H1 (cell line): ENCODE results near the gene WDR54. TPM values are rescaled to one million over a fixed set of nuclear protein-coding genes. Genes with fewer than 3 reads are reported as not detected.
A peak's percentile ranks its signal among the peaks of the same experiment; 100 is the strongest.

ENCODE experiments used
- CTCF ChIA-PET: fragments of 300-600 bp; sonication (Branson Sonifier 250); formaldehyde crosslinking; loops from one replicate; lab custom pipeline; 2021; ENCODE audit not compliant: partially characterized antibody; lab: Charles Lee
- POLR2A ChIA-PET: fragments of 300-600 bp; sonication (Branson Sonifier 250); formaldehyde crosslinking; loops from one replicate; lab custom pipeline; 2021; ENCODE audit warnings: inconsistent platforms; ENCODE audit not compliant: partially characterized antibody; lab: Charles Lee
- DNase-seq, 2 experiments: peaks; one replicate each; pipeline versions ENCODE4 v3.0.0 to v3.0.0-alpha.2; 2010 to 2022; ENCODE audit warnings: low spot score in 2 of 2, low read depth in 1 of 2, mixed read lengths in 1 of 2
- FAIRE-seq: peaks from 2 replicates; lab custom pipeline; 2011; peaks lifted over from hg19 to GRCh38; lab: Jason Lieb, UNC
- H2AFZ ChIP-seq: 2 replicates; pipeline ENCODE4 v1.8.1; 2012; ENCODE audit warnings: low read length, inconsistent platforms
- H2AK5ac ChIP-seq: 2 replicates; pipeline ENCODE4 v1.6.1; 2013; ENCODE audit warnings: low read depth, low read length
- H2BK120ac ChIP-seq: replicated peaks from 2 replicates; pipeline ENCODE3; 2013; ENCODE audit warnings: low read depth, low read length, inconsistent platforms
- H2BK12ac ChIP-seq: 2 replicates; pipeline ENCODE4 v1.6.1; 2013; ENCODE audit warnings: low read depth, low read length
- H2BK15ac ChIP-seq: 2 replicates; pipeline ENCODE4 v1.6.1; 2013; ENCODE audit warnings: low read length
- H2BK20ac ChIP-seq: 2 replicates; pipeline ENCODE4 v1.6.1; 2013; ENCODE audit warnings: low read length
- H2BK5ac ChIP-seq: 2 replicates; pipeline ENCODE4 v1.6.1; 2013; ENCODE audit warnings: low read depth, low read length
- H3K14ac ChIP-seq: 2 replicates; pipeline ENCODE4 v1.6.1; 2013; ENCODE audit warnings: inconsistent platforms; ENCODE audit not compliant: insufficient read length
- H3K18ac ChIP-seq: 2 replicates; pipeline ENCODE4 v1.6.1; 2013; ENCODE audit warnings: low read length; ENCODE audit errors: extremely low read depth
- H3K23ac ChIP-seq: 2 replicates; pipeline ENCODE4 v1.6.1; 2013; ENCODE audit warnings: inconsistent platforms; ENCODE audit not compliant: insufficient read length
- H3K23me2 ChIP-seq: 2 replicates; pipeline ENCODE4 v1.6.1; 2013; ENCODE audit warnings: low read depth, low read length
- H3K27ac ChIP-seq: 2 replicates; pipeline ENCODE4 v1.6.1; 2011; ENCODE audit warnings: low read depth, low read length, inconsistent platforms
- H3K27me3 ChIP-seq, 4 experiments: replicated peaks in 1 of 4; 1 replicate in 1 of 4; 2 replicates in 3 of 4; pipeline versions ENCODE4 v1.6.1 to v1.8.1; 2011 to 2013; ENCODE audit warnings: low read length in 3 of 4, mild to moderate bottlenecking in 3 of 4, inconsistent platforms in 2 of 4, mixed read lengths in 2 of 4, moderate library complexity in 1 of 4; ENCODE audit not compliant: control insufficient read depth in 3 of 4, insufficient read depth in 3 of 4; ENCODE audit errors: extremely low read depth in 1 of 4
- H3K36me3 ChIP-seq, 4 experiments: 2 replicates each; pipeline versions ENCODE4 v1.6.1 to v1.8.1; 2011 to 2013; ENCODE audit warnings: mild to moderate bottlenecking in 4 of 4, low read length in 3 of 4, moderate library complexity in 2 of 4, control low read depth in 1 of 4, inconsistent platforms in 1 of 4; ENCODE audit not compliant: insufficient read depth in 4 of 4, control insufficient read depth in 2 of 4
- H3K4ac ChIP-seq: replicated peaks from 2 replicates; pipeline ENCODE3; 2013; ENCODE audit warnings: low read length, low read depth, mixed read lengths, inconsistent platforms; ENCODE audit not compliant: insufficient read length
- H3K4me1 ChIP-seq, 4 experiments: replicated peaks in 1 of 4; 1 replicate in 1 of 4; 2 replicates in 3 of 4; pipeline versions ENCODE4 v1.6.1 to v1.8.1; 2011 to 2013; ENCODE audit warnings: low read length in 3 of 4, inconsistent platforms in 2 of 4, mixed read lengths in 1 of 4; ENCODE audit not compliant: insufficient read depth in 4 of 4, control insufficient read depth in 3 of 4
- H3K4me2 ChIP-seq, 2 experiments: 2 replicates each; pipeline versions ENCODE4 v1.6.1 to v1.8.1; 2011 to 2013; ENCODE audit warnings: low read depth in 2 of 2, low read length in 2 of 2, control low read depth in 1 of 2, inconsistent platforms in 1 of 2, mild to moderate bottlenecking in 1 of 2; ENCODE audit not compliant: insufficient read depth in 1 of 2
- H3K4me3 ChIP-seq, 4 experiments: fragments of 200-600, 300-600 bp in 1 of 4; sonication (generic), shearing (Covaris generic), sonication (Bioruptor Twin) in 1 of 4; 2 replicates each; pipeline versions ENCODE4 v1.5.1 to v1.8.1; 2011 to 2016; ENCODE audit warnings: low read length in 4 of 4, low read depth in 3 of 4, control low read depth in 2 of 4, inconsistent platforms in 2 of 4, mild to moderate bottlenecking in 2 of 4, mixed read lengths in 1 of 4, moderate library complexity in 1 of 4; ENCODE audit not compliant: insufficient read depth in 2 of 4; ENCODE audit errors: extremely low read depth in 1 of 4
- H3K56ac ChIP-seq: replicated peaks from 2 replicates; pipeline ENCODE3; 2013; ENCODE audit warnings: low read depth, mild to moderate bottlenecking, mixed read lengths, low read length, inconsistent platforms; ENCODE audit not compliant: insufficient read length
- H3K79me1 ChIP-seq: 2 replicates; pipeline ENCODE4 v1.6.1; 2013; ENCODE audit warnings: low read depth, low read length, control low read depth
- H3K79me2 ChIP-seq, 2 experiments: 2 replicates each; pipeline versions ENCODE4 v1.6.1 to v1.8.1; 2012 to 2013; ENCODE audit warnings: low read length in 2 of 2, mild to moderate bottlenecking in 2 of 2, inconsistent platforms in 1 of 2; ENCODE audit not compliant: insufficient read depth in 2 of 2, control insufficient read depth in 1 of 2
- H3K9ac ChIP-seq, 4 experiments: replicated peaks in 1 of 4; 1 replicate in 1 of 4; 2 replicates in 3 of 4; pipeline versions ENCODE4 v1.6.1 to v1.8.1; 2011 to 2013; ENCODE audit warnings: low read depth in 3 of 4, low read length in 3 of 4, control low read depth in 2 of 4, mild to moderate bottlenecking in 2 of 4, moderate library complexity in 2 of 4, inconsistent platforms in 1 of 4; ENCODE audit errors: extremely low read depth in 1 of 4
- H3K9me3 ChIP-seq, 2 experiments: 2 replicates each; pipeline versions ENCODE4 v1.6.1 to v1.8.1; 2012 to 2013; ENCODE audit warnings: mild to moderate bottlenecking in 2 of 2, moderate library complexity in 2 of 2, control low read depth in 1 of 2, inconsistent platforms in 1 of 2, low read depth in 1 of 2, low read length in 1 of 2, mixed read lengths in 1 of 2; ENCODE audit not compliant: insufficient read depth in 2 of 2
- H4K20me1 ChIP-seq, 2 experiments: replicated peaks in 1 of 2; 2 replicates each; pipeline versions ENCODE3 to v1.8.1; 2011 to 2013; ENCODE audit warnings: inconsistent platforms in 2 of 2, low read length in 2 of 2, mild to moderate bottlenecking in 1 of 2; ENCODE audit not compliant: insufficient read depth in 2 of 2, control insufficient read depth in 1 of 2
- H4K5ac ChIP-seq: 2 replicates; pipeline ENCODE4 v1.6.1; 2013; ENCODE audit warnings: low read length, low read depth, mixed read lengths, inconsistent platforms; ENCODE audit not compliant: insufficient read length
- H4K8ac ChIP-seq: 2 replicates; pipeline ENCODE4 v1.8.0; 2013; ENCODE audit warnings: mild to moderate bottlenecking, moderate library complexity, low read length, inconsistent platforms; ENCODE audit not compliant: insufficient read depth; ENCODE audit errors: extremely low read depth
- H4K91ac ChIP-seq: replicated peaks from 2 replicates; pipeline ENCODE3; 2013; ENCODE audit warnings: low read length, mixed read lengths, inconsistent platforms; ENCODE audit not compliant: insufficient read length
- ASH2L ChIP-seq: fragments of 200-600, 300-600 bp; sonication (generic); IDR thresholded peaks from one replicate; pipeline ENCODE4 v1.7.1; 2017; ENCODE audit warnings: low read length
- ATF3 ChIP-seq: IDR thresholded peaks from 2 replicates; pipeline ENCODE4 v1.6.1; 2011; ENCODE audit warnings: low read depth, mild to moderate bottlenecking, low read length; ENCODE audit not compliant: insufficient read depth
- CBX5 ChIP-seq: fragments of 300-800, 300-1000 bp; sonication (generic); IDR thresholded peaks from 2 replicates; pipeline ENCODE4 v1.7.1; 2016; ENCODE audit warnings: antibody characterized with exemption, low read length, low read depth
- E2F6 ChIP-seq: IDR thresholded peaks from 2 replicates; pipeline ENCODE4 v1.6.1; 2012; ENCODE audit warnings: inconsistent platforms
- JUN ChIP-seq: IDR thresholded peaks from 2 replicates; pipeline ENCODE4 v1.6.1; 2011; ENCODE audit warnings: low read depth, mild to moderate bottlenecking, improper control_type of control experiment, low read length
- NRF1 ChIP-seq: IDR thresholded peaks from 2 replicates; pipeline ENCODE4 v1.6.1; 2011; ENCODE audit warnings: mild to moderate bottlenecking, low read depth, low read length, improper control_type of control experiment
- SP1 ChIP-seq: IDR thresholded peaks from 2 replicates; pipeline ENCODE4 v1.6.1; 2011; ENCODE audit warnings: low read depth, low read length
- SP2 ChIP-seq: IDR thresholded peaks from 2 replicates; pipeline ENCODE4 v1.6.1; 2012; ENCODE audit warnings: mild to moderate bottlenecking, low read length, inconsistent platforms
- TEAD4 ChIP-seq: IDR thresholded peaks from 2 replicates; pipeline ENCODE4 v1.6.1; 2012; ENCODE audit warnings: low read depth, low read length, inconsistent platforms, mixed read lengths
- USF2 ChIP-seq: IDR thresholded peaks from 2 replicates; pipeline ENCODE4 v1.6.1; 2011; ENCODE audit warnings: low read length, improper control_type of control experiment
- whole genome bisulfite sequencing, 2 experiments: shearing (Covaris generic) in 1 of 2; methylation state at CpG; one replicate each; pipeline versions ENCODE4 v1.1.6 to v1.1.7; 2013 to 2015; ENCODE audit warnings: low lambda C conversion rate in 2 of 2, mixed read lengths in 2 of 2, inconsistent platforms in 1 of 2, low coverage in 1 of 2, missing lambda C conversion rate in 1 of 2; ENCODE audit not compliant: insufficient replicate concordance in 2 of 2, insufficient coverage in 1 of 2, insufficient read length in 1 of 2; ENCODE audit errors: extremely low coverage in 1 of 2, missing lambda C conversion rate in 1 of 2; 5-methylcytosine and 5-hydroxymethylcytosine counted together
- polyA plus RNA-seq, 7 experiments: library from polyadenylated mRNA; depleted of rRNA in 3 of 7; stranded (reverse) in 5 of 7; unstranded in 2 of 7; fragments of >200 nt in 5 of 7; fragments of 200-250 nt in 2 of 7; gene quantifications; 1 replicate in 5 of 7; 2 replicates in 1 of 7; 4 replicates in 1 of 7; pipeline versions ENCODE4 v1.2.1 to v1.2.3, GENCODE V29; 2011 to 2013; ENCODE audit warnings: missing spikeins in 2 of 7, mixed read lengths in 2 of 7
- total RNA-seq: library from RNA; stranded (reverse); fragmentation: NEBNext Ultra II Directional; extraction: Animal tissue kit (Norgen Biotek cat#: 25700); gene quantifications from 2 replicates; pipeline ENCODE4 v1.2.1, GENCODE V29; 2021

Gene WDR54
- total and polyA plus RNA-seq, 2 of the 8 experiments (the other 6 are each of a cell fraction or from before 2014, with no cell fraction given): 41.6 to 125 TPM

GRCh38 chr2:74471332-74472065 is 50.0 kb downstream of the WDR54 start:
- H2BK120ac ChIP-seq: no peak overlapping the region
- H4K20me1 ChIP-seq: no peaks in the 10 kb centered on the region
- no peak overlapping the region for H2AK5ac ChIP-seq
- H3K56ac ChIP-seq: no peak overlapping the region
- DNase-seq (no peak), FAIRE-seq (no peak)
- no peaks in the 10 kb centered on the region for H3K79me2 ChIP-seq
- H3K4ac ChIP-seq: no peak overlapping the region
- H3K4me1 ChIP-seq: peaks cover 0 to 3% (median 2%) of the 10 kb centered on the region in 4 experiments; a peak in 3 of 7 replicates
- H3K27me3 ChIP-seq: no peaks in the 10 kb centered on the region
- H3K36me3 ChIP-seq: peaks cover 0 to 4% (median 2%) of the 10 kb centered on the region in 4 experiments; a peak in 5 of 8 replicates
- H3K18ac ChIP-seq: no peak overlapping the region
- peaks cover 11% of the 10 kb centered on the region for H3K23me2 ChIP-seq
- H2AFZ ChIP-seq: no peak overlapping the region
- WGBS, 2 experiments: 69% methylated on average over 16 of the region's 16 CpGs; no CpG with 5 or more reads in 1 of the 2 experiments
- H2BK15ac ChIP-seq: no peak overlapping the region
- H3K79me1 ChIP-seq: no peaks in the 10 kb centered on the region
- no peak overlapping the region for H3K27ac ChIP-seq
- H2BK20ac ChIP-seq: no peak overlapping the region
- H3K9ac ChIP-seq: peak overlapping the region in 3 of 4 experiments; percentile 6 to 77 (median 68); a peak in 4 of 7 replicates
- H2BK12ac ChIP-seq: no peak overlapping the region
- no peak overlapping the region for H4K91ac ChIP-seq
- ChIA-PET POLR2A (interaction anchor here (1.0 to 5.2 kb wide), 4 partner anchors 10 to 82 kb away, joined by 3 to 89 read pairs (median 24); partner anchors contain the start of genes CCDC142, INO80B, LOXL3 and TTC31), CTCF (interaction anchor here (1.0 to 5.7 kb wide), 4 partner anchors 7 to 117 kb away, joined by 3 to 42 read pairs (median 21); partner anchors contain the start of genes CCDC142 and TTC31)
- no peaks in the 10 kb centered on the region for H3K9me3 ChIP-seq
- H3K4me3 ChIP-seq: peak overlapping the region; percentile 77 to 95 (median 87)
- peak overlapping the region; percentile 97 to 98 for H3K4me2 ChIP-seq
- H4K5ac ChIP-seq: peak overlapping the region; percentile 86
- no peak overlapping the region for H3K23ac ChIP-seq
- peak overlapping the region; percentile 94; the same call in 1 of the 2 replicates for H4K8ac ChIP-seq
- H3K14ac ChIP-seq: no peak overlapping the region
- H2BK5ac ChIP-seq: no peak overlapping the region
- TF ChIP-seq SP2: no peak
- no peak for TF ChIP-seq JUN
- no peak for TF ChIP-seq NRF1
- no peak for TF ChIP-seq CBX5
- no peak for TF ChIP-seq ASH2L
- no peak for TF ChIP-seq E2F6
- TF ChIP-seq ATF3: no peak
- TF ChIP-seq SP1: no peak
- no peak for TF ChIP-seq TEAD4
- TF ChIP-seq USF2: no peak
